Measurements from ENCODE around the gene CLDN7. TPM values are rescaled to one million over a fixed set of nuclear protein-coding genes. Genes with fewer than 3 reads are reported as not detected.

CLDN7 gene
- total RNA-seq, 1 donor from 2014 or later: 546 TPM

- Histone ChIP-seq H3K36me3 (ENCODE audit: control insufficient read depth, insufficient read depth, low read length) (peaks cover 32% of the 10 kb centered on the region), H3K4me3 (ENCODE audit: low read depth, low read length) (no peak overlapping the region), H3K27me3 (ENCODE audit: control insufficient read depth, insufficient read depth, low read length) (no peaks in the 10 kb centered on the region)
- no peak for TF ChIP-seq CTCF (IDR thresholded peaks at IDR 0.05; ENCODE audit: insufficient read depth, low read length, severe bottlenecking)
- DNase-seq (ENCODE audit: low read depth): no peak
- FAIRE-seq: peak; percentile 62
These were observed 39.9 kb downstream of the CLDN7 start for GRCh38 chr17:7222093-7222971.

- no peak for TF ChIP-seq CTCF (IDR thresholded peaks at IDR 0.05; ENCODE audit: insufficient read depth, low read length, severe bottlenecking)
- FAIRE-seq (peak; percentile 13), DNase-seq (ENCODE audit: low read depth) (no peak)
- H3K27me3 ChIP-seq (ENCODE audit: control insufficient read depth, insufficient read depth, low read length): no peaks in the 10 kb centered on the region
- H3K4me3 ChIP-seq (ENCODE audit: low read depth, low read length): no peak overlapping the region
- peaks cover 29% of the 10 kb centered on the region for H3K36me3 ChIP-seq (ENCODE audit: control insufficient read depth, insufficient read depth, low read length)
These were observed 40.8 kb downstream of the CLDN7 start for GRCh38 chr17:7221278-7222092.

- Histone ChIP-seq H3K4me3 (ENCODE audit: low read depth, low read length) (peak overlapping the region; percentile 84), H3K36me3 (ENCODE audit: control insufficient read depth, insufficient read depth, low read length) (peaks cover 27% of the 10 kb centered on the region), H3K27me3 (ENCODE audit: control insufficient read depth, insufficient read depth, low read length) (no peaks in the 10 kb centered on the region)
- DNase-seq (ENCODE audit: low read depth) (peak; percentile 63), FAIRE-seq (peak; percentile 97)
- TF ChIP-seq CTCF (IDR thresholded peaks at IDR 0.05; ENCODE audit: insufficient read depth, low read length, severe bottlenecking): peak; percentile 86
These were observed 41.5 kb downstream of the CLDN7 start for GRCh38 chr17:7220593-7221277.

GRCh38 chr17:7219812-7220592 is 42.3 kb downstream of the CLDN7 start, which contains the start of the genes ACADVL and DLG4:
ACADVL (plus strand) TSS chr17:7219938; CDS start chr17:7219985, 47 bp downstream.
DLG4 (minus strand) TSS chr17:7219836.
- H3K4me3 ChIP-seq (ENCODE audit: low read depth, low read length): peak within 1 kb of the TSS; percentile 84
- DNase-seq (ENCODE audit: low read depth) (peak; percentile 86), FAIRE-seq (peak; percentile 40)
- H3K36me3 ChIP-seq (ENCODE audit: control insufficient read depth, insufficient read depth, low read length): peaks cover 24% of the 10 kb centered on the region
- H3K27me3 ChIP-seq (ENCODE audit: control insufficient read depth, insufficient read depth, low read length): no peaks in the 10 kb centered on the region
- no peak for TF ChIP-seq CTCF (IDR thresholded peaks at IDR 0.05; ENCODE audit: insufficient read depth, low read length, severe bottlenecking)

- no peaks in the 10 kb centered on the region for H3K27me3 ChIP-seq (ENCODE audit: control insufficient read depth, insufficient read depth, low read length)
- no peak for FAIRE-seq
- H3K36me3 ChIP-seq (ENCODE audit: control insufficient read depth, insufficient read depth, low read length): peaks cover 21% of the 10 kb centered on the region
- no peak for TF ChIP-seq CTCF (IDR thresholded peaks at IDR 0.05; ENCODE audit: insufficient read depth, low read length, severe bottlenecking)
- no peak for DNase-seq (ENCODE audit: low read depth)
- H3K4me3 ChIP-seq (ENCODE audit: low read depth, low read length): peak overlapping the region; percentile 84
These were observed 43.0 kb downstream of the CLDN7 start for GRCh38 chr17:7219229-7219811.
